NCI-H2107 treated with DMSO at 0.1 percent for 48 hours (cell line): ENCODE measurements around the gene DEPDC1B.
"Not testable (repeated sequence)": the region's sequence is repeated elsewhere in the genome, so short reads cannot be mapped to it uniquely, and the experiment has no call there.

ENCODE experiments used
- DNase-seq: peaks from one replicate; lab custom pipeline; 2025; ENCODE audit not compliant: unreplicated experiment; lab: John Stamatoyannopoulos, UW

DEPDC1B gene

GRCh38 chr5:60649288-60649917, 50.6 kb downstream of the DEPDC1B start:
- no peak for DNase-seq

- DNase-seq: no peak
These were observed 51.8 kb downstream of the DEPDC1B start for GRCh38 chr5:60648175-60648574.

GRCh38 chr5:60640901-60641300, 59.1 kb downstream of the DEPDC1B start:
- no peak for DNase-seq

GRCh38 chr5:60639544-60639943, 60.4 kb downstream of the DEPDC1B start:
- no peak for DNase-seq

- DNase-seq: no peak
These were observed 61.7 kb downstream of the DEPDC1B start for GRCh38 chr5:60638300-60638699.

- DNase-seq: no peak
These were observed 63.3 kb downstream of the DEPDC1B start for GRCh38 chr5:60636644-60637043.

- DNase-seq: no peak
These were observed 64.0 kb downstream of the DEPDC1B start for GRCh38 chr5:60636001-60636400.

- DNase-seq: no peak
These were observed 65.9 kb downstream of the DEPDC1B start for GRCh38 chr5:60634051-60634450.

GRCh38 chr5:60633341-60633740, 66.6 kb downstream of the DEPDC1B start:
- no peak for DNase-seq

GRCh38 chr5:60632153-60632552, 67.8 kb downstream of the DEPDC1B start:
- DNase-seq: no peak

GRCh38 chr5:60630836-60631235, 69.1 kb downstream of the DEPDC1B start:
- DNase-seq: no peak

GRCh38 chr5:60630179-60630578, 69.8 kb downstream of the DEPDC1B start:
- DNase-seq: no peak

- not testable (repeated sequence) for DNase-seq
These were observed 75.1 kb downstream of the DEPDC1B start for GRCh38 chr5:60624875-60625274.

- not testable (repeated sequence) for DNase-seq
These were observed 79.2 kb downstream of the DEPDC1B start for GRCh38 chr5:60620752-60621151.

- DNase-seq: no peak
These were observed 86.1 kb downstream of the DEPDC1B start for GRCh38 chr5:60613826-60614225.

- DNase-seq: no peak
These were observed 88.7 kb downstream of the DEPDC1B start for GRCh38 chr5:60611099-60611740.

- no peak for DNase-seq
These were observed 95.2 kb downstream of the DEPDC1B start for GRCh38 chr5:60604771-60605170.

GRCh38 chr5:60598424-60598823, 101.5 kb downstream of the DEPDC1B start:
- no peak for DNase-seq

GRCh38 chr5:60597572-60598320, 102.2 kb downstream of the DEPDC1B start:
- DNase-seq: no peak

- DNase-seq: no peak
These were observed 105.1 kb downstream of the DEPDC1B start for GRCh38 chr5:60594715-60595477.

- DNase-seq: no peak
These were observed 109.8 kb downstream of the DEPDC1B start for GRCh38 chr5:60590172-60590571.
